HCT116 (cell line): Measurements from ENCODE around the gene MFN1. TPM values are rescaled to one million over a fixed set of nuclear protein-coding genes. Genes with fewer than 3 reads are reported as not detected.

ENCODE experiments used
- ATAC-seq: fragments of 200-7000 bp; cut with Tn5 transposase; 2 replicates; pipeline ENCODE4 v1.9.1; 2020; ENCODE audit warnings: mild to moderate bottlenecking, moderate library complexity
- BruUV-seq: library from RNA; stranded (reverse); fragments of 400-500 nt; replicated peaks from 2 replicates; lab custom pipeline; 2021; lab: Mats Ljungman, UMichigan
- CTCF ChIA-PET: fragments of 300-600 bp; sonication (Branson Sonifier 250); formaldehyde crosslinking; loops from one replicate; lab custom pipeline; 2021; ENCODE audit warnings: antibody characterized with exemption; lab: Charles Lee
- POLR2A ChIA-PET: fragments of 300-600, 350-600 bp; sonication (Branson Sonifier 250); formaldehyde crosslinking; loops from one replicate; lab custom pipeline; 2021; ENCODE audit warnings: antibody characterized with exemption; lab: Charles Lee
- RAD21 ChIA-PET, 2 experiments: fragments of 300-600 bp; sonication (Branson Sonifier 250); formaldehyde crosslinking; loops; one replicate each; lab custom pipeline; 2023; ENCODE audit warnings: low total read pairs in 2 of 2; ENCODE audit not compliant: uncharacterized antibody in 2 of 2, unreplicated experiment in 2 of 2, low non-redundant PET in 1 of 2; lab: Charles Lee
- DNase-seq: peaks from one replicate; pipeline ENCODE4 v3.0.0-alpha.2; 2010; ENCODE audit warnings: low read depth, low spot score
- H2AFZ ChIP-seq: fragments of 200-600 bp; shearing (Covaris generic), sonication (generic); 2 replicates; pipeline ENCODE4 v1.6.1; 2017; ENCODE audit warnings: low read depth, mixed run types, mixed read lengths, antibody characterized with exemption, low read length; ENCODE audit not compliant: poor library complexity, severe bottlenecking
- H3K27ac ChIP-seq: 2 replicates; pipeline ENCODE4 v1.5.1; 2012; ENCODE audit warnings: low read depth, low read length
- H3K27me3 ChIP-seq: fragments of 200-600 bp; sonication (generic); 2 replicates; pipeline ENCODE4 v1.6.1; 2016; ENCODE audit warnings: mixed run types, low read length, mixed read lengths; ENCODE audit not compliant: insufficient read depth
- H3K36me3 ChIP-seq, 2 experiments: fragments of 200-500 bp in 1 of 2; fragments of 200-600 bp in 1 of 2; sonication (Bioruptor generic) in 1 of 2; sonication (generic) in 1 of 2; 2 replicates each; pipeline versions ENCODE4 v1.5.1 to v1.6.1; 2014 to 2016; ENCODE audit warnings: low read length in 2 of 2, inconsistent platforms in 1 of 2, mixed read lengths in 1 of 2, mixed run types in 1 of 2; ENCODE audit not compliant: insufficient read depth in 2 of 2, control insufficient read depth in 1 of 2
- H3K4me1 ChIP-seq, 2 experiments: fragments of 200-600 bp in 1 of 2; sonication (generic) in 1 of 2; 2 replicates each; pipeline versions ENCODE4 v1.5.1 to v1.6.1; 2012 to 2017; ENCODE audit warnings: low read length in 2 of 2, inconsistent platforms in 1 of 2, mild to moderate bottlenecking in 1 of 2, mixed read lengths in 1 of 2, mixed run types in 1 of 2, moderate library complexity in 1 of 2; ENCODE audit not compliant: insufficient read depth in 2 of 2, control insufficient read depth in 1 of 2
- H3K4me2 ChIP-seq: fragments of 200-600 bp; sonication (generic); 2 replicates; pipeline ENCODE4 v1.6.1; 2017; ENCODE audit warnings: mixed run types, low read length, mixed read lengths
- H3K4me3 ChIP-seq, 2 experiments: fragments of 200-600 bp in 1 of 2; sonication (generic) in 1 of 2; replicated peaks in 1 of 2; 2 replicates each; pipeline ENCODE4 v1.5.1; 2011 to 2016; ENCODE audit warnings: low read length in 2 of 2, control low read depth in 1 of 2, low read depth in 1 of 2, mild to moderate bottlenecking in 1 of 2, mixed read lengths in 1 of 2, mixed run types in 1 of 2
- H3K79me2 ChIP-seq: fragments of 200-600 bp; sonication (generic); 2 replicates; pipeline ENCODE4 v1.6.1; 2017; ENCODE audit warnings: mild to moderate bottlenecking, mixed run types, low read length, moderate library complexity, mixed read lengths; ENCODE audit not compliant: insufficient read depth
- H3K9ac ChIP-seq: fragments of 200-600 bp; sonication (generic); 2 replicates; pipeline ENCODE4 v1.6.1; 2016; ENCODE audit warnings: low read length, mixed read lengths
- H3K9me2 ChIP-seq: fragments of 200-600 bp; sonication (generic), shearing (Covaris generic); 2 replicates; pipeline ENCODE4 v1.6.1; 2017; ENCODE audit warnings: mixed run types, mild to moderate bottlenecking, moderate library complexity; ENCODE audit not compliant: insufficient read depth
- H3K9me3 ChIP-seq, 2 experiments: fragments of 200-500 bp in 1 of 2; fragments of 200-600 bp in 1 of 2; sonication (Bioruptor generic) in 1 of 2; sonication (generic) in 1 of 2; 2 replicates each; pipeline ENCODE4 v1.6.1; 2014 to 2017; ENCODE audit warnings: low read length in 2 of 2, mixed read lengths in 2 of 2, inconsistent platforms in 1 of 2, low read depth in 1 of 2, mild to moderate bottlenecking in 1 of 2, mixed run types in 1 of 2, moderate library complexity in 1 of 2; ENCODE audit not compliant: control insufficient read depth in 1 of 2, insufficient read depth in 1 of 2
- H4K20me1 ChIP-seq: fragments of 200-600 bp; sonication (generic), shearing (Covaris generic); 2 replicates; pipeline ENCODE4 v1.6.1; 2017; ENCODE audit warnings: mixed run types, mild to moderate bottlenecking, moderate library complexity; ENCODE audit not compliant: insufficient read depth
- CBX3 ChIP-seq: IDR thresholded peaks from 2 replicates; pipeline ENCODE4 v1.6.1; 2012; ENCODE audit warnings: low read depth
- EGR1 ChIP-seq: IDR thresholded peaks from 2 replicates; pipeline ENCODE4 v1.6.1; 2012; ENCODE audit warnings: low read depth
- EZH2 ChIP-seq: fragments of 200-600 bp; sonication (generic); IDR thresholded peaks from 2 replicates; pipeline ENCODE4 v1.6.1; 2017; ENCODE audit warnings: antibody characterized with exemption, mixed run types
- EZH2phosphoT487 ChIP-seq: fragments of 200-600 bp; IDR thresholded peaks from 2 replicates; pipeline ENCODE4 v1.6.1; 2018; ENCODE audit warnings: antibody characterized with exemption, borderline replicate concordance
- FOSL1 ChIP-seq: IDR thresholded peaks from 2 replicates; pipeline ENCODE4 v1.6.1; 2012; ENCODE audit warnings: low read depth
- POLR2AphosphoS5 ChIP-seq: IDR thresholded peaks from 2 replicates; pipeline ENCODE4 v1.6.1; 2011; ENCODE audit warnings: mild to moderate bottlenecking, low read depth, low read length, moderate library complexity
- SRF ChIP-seq: IDR thresholded peaks from 2 replicates; pipeline ENCODE4 v1.6.1; 2012; ENCODE audit warnings: low read depth
- TCF7L2 ChIP-seq: IDR thresholded peaks from 2 replicates; pipeline ENCODE4 v1.7.0; 2011; ENCODE audit warnings: borderline replicate concordance, inconsistent platforms; ENCODE audit not compliant: insufficient read depth, insufficient read length; ENCODE audit errors: extremely low read depth
- ZBTB33 ChIP-seq: IDR thresholded peaks from 2 replicates; pipeline ENCODE4 v1.6.1; 2011; ENCODE audit warnings: mild to moderate bottlenecking, low read length, moderate library complexity; ENCODE audit not compliant: insufficient replicate concordance; ENCODE audit errors: extremely low read depth
- ZFX ChIP-seq: fragments of 450-650 bp; IDR thresholded peaks from 2 replicates; pipeline ENCODE4 v1.6.1; 2017
- ZNF274 ChIP-seq: fragments of 200-500 bp; sonication (Bioruptor generic); IDR thresholded peaks from 2 replicates; pipeline ENCODE4 v1.6.1; 2014; ENCODE audit warnings: mild to moderate bottlenecking, low read depth, low read length, inconsistent platforms
- intact Hi-C: fragments of 100-400 bp; cut with micrococcal nuclease; formaldehyde crosslinking; loops from 2 replicates; pipeline ENCODE4 v1.10.0; 2022
- total RNA-seq: library from RNA; stranded (reverse); gene quantifications from one replicate; pipeline ENCODE4 v1.2.1, GENCODE V29; 2021; ENCODE audit not compliant: unreplicated experiment
- TF ChIP-seq, protein P1 (sequence below): IDR thresholded peaks from 2 replicates; pipeline ENCODE4 v1.6.1; 2012

Gene MFN1
- total RNA-seq, 1 experiment from 2014 or later: 54.6 TPM

DNA sequence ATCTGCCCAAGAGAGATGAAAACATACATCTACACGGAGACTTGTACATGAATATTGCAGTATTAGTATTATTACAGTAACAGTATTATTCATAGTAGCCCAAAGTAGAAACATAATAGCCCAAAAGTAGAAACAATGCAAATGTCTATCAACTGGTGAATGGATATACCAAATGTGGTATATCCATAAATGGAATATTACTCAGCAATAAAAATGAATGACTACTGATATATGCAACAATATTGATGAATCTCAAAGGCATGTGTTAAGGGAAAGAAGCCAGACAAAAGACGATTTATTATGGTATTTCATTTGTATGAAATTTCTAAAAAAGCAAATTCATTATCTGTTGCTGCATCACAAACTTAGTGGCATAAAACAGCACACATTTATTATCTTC is 48.2 kb upstream of the MFN1 start:
- Histone ChIP-seq H4K20me1 (no peaks in the 10 kb centered on the region), H3K4me1 (no peaks in the 10 kb centered on the region), H3K27me3 (no peaks in the 10 kb centered on the region), H3K9me2 (peaks cover 3% of the 10 kb centered on the region; the same call in 1 of the 2 replicates), H3K79me2 (no peaks in the 10 kb centered on the region), H2AFZ (no peak overlapping the region), H3K36me3 (no peaks in the 10 kb centered on the region), H3K4me3 (no peak overlapping the region), H3K4me2 (no peak overlapping the region), H3K9me3 (peaks cover 0 to 3% of the 10 kb centered on the region in 2 experiments; a peak in 1 of 4 replicates), H3K9ac (no peak overlapping the region), H3K27ac (no peak overlapping the region)
- RAD21 ChIA-PET: no interaction called here
- DNase-seq (no peak), ATAC-seq (no peak)
- no TSS peak for BruUV-seq
- TF ChIP-seq TCF7L2 (no peak), ZNF274 (no peak), ZFX (no peak), EZH2phosphoT487 (no peak), FOSL1 (no peak), POLR2AphosphoS5 (no peak), SRF (no peak), EGR1 (no peak), ZBTB33 (no peak), EZH2 (no peak), CBX3 (no peak)
- TF ChIP-seq, protein P1, sequence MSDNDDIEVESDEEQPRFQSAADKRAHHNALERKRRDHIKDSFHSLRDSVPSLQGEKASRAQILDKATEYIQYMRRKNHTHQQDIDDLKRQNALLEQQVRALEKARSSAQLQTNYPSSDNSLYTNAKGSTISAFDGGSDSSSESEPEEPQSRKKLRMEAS: no peak
- CTCF ChIA-PET: no interaction called here
- intact Hi-C loops: no loop called here
- POLR2A ChIA-PET: no interaction called here
